Renal cortical epithelial cell (primary cell): ENCODE data around the gene CAPN9. TPM values are rescaled to one million over a fixed set of nuclear protein-coding genes. Genes with fewer than 3 reads are reported as not detected.

Source experiments
- DNase-seq: peaks from one replicate; pipeline ENCODE4 v3.0.0-alpha.2; 2011; ENCODE audit warnings: low read depth
- total RNA-seq: library from RNA; depleted of rRNA; stranded (reverse); fragments of >200 nt; gene quantifications from 2 replicates; pipeline ENCODE4 v1.2.3, GENCODE V29; 2014

CAPN9 gene
- total RNA-seq, 1 donor from 2014 or later, result 0.05 TPM

DNA sequence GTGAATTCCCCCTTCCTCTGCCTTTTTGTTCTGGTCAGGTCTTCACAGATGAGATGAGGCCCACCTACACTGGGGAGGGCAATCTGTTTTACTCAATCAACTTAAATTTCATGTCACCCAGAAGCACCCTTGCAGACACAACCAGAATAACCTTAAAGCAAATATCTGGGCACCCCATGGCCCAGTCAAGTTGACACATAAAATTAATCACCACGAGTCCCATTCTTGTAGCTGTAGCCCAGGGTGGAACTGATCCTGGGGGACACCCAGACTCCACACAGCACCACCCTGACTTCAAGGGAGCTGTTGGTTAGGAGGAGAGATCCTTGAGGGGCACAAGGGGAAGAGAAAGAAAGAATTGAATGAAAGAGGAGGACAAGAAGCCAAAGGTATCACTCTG is 23.1 kb downstream of the CAPN9 start:
- no peak for DNase-seq

DNA sequence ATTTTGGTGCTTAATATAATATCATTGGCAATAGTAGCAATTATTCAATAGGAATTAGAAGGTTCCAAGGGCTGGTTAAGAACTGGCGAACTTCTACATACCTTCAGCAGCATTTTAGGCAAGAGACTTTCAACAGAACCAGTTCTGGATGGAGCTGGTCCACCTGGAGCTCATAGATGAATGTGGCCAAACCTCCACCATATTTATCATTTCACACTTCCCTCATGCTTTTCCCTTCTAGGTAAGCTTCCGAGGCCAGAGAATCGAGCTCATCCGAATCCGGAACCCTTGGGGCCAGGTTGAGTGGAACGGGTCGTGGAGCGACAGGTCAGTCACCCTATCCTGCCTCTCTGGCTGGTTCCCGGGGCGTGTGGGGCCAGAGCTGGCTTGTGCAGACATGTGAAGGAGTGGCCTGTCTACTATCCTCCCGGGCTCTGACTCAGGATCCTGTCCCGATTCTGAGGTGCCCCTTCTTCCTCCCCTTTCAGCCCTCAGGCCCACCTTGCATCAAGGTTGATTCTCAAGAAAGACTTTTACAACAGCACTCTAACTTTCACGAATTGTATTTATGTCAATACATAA is 24.7 kb downstream of the CAPN9 start:
- no peak for DNase-seq

- DNase-seq, result peak; percentile 80
Observed at GRCh38 chr1:230772457-230773395, 25.5 kb downstream of the CAPN9 start.

GRCh38 chr1:230773396-230774033 is 26.3 kb downstream of the CAPN9 start:
- no peak for DNase-seq

- DNase-seq, result peak; percentile 49
Observed at GRCh38 chr1:230778916-230779590, 31.9 kb downstream of the CAPN9 start.

DNA sequence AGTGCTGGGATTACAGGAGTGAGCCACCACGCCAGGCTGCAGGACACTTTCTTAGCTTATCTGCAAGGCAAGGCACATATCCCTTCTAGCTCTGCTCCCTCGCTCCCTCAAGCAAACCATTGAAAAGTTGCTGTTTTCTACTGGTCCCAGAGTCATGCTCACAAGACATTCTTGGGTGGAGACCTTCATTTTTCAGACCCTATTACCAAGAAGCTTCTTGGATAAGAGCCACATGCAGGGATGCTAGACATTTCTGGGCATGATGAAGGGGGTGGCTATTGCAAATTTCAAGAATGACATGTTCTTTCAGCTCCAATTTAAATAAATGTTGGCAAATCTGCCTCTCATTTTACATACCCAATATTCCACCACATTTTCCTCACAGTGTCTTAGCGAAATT is 33.9 kb downstream of the CAPN9 start:
- DNase-seq, result no peak

DNA sequence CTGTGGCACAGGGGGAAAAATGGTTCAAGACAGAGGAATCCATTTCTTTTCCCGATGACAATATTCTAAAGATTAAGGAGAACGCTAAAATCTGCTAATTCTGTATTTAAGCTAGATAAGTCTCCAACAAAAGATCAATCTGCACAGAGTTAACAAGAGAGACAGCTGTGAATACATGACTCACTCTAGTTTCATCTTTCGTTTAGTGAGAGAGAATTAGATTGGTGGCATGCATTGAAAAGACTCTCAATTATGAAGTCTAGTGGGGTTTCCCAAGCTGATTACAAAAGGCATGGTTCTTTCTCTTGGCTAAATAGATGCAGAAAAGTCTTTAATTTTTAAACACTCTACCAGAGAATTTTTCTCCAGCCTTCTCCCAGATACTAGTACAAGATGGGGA is 34.4 kb downstream of the CAPN9 start:
- no peak for DNase-seq

- no peak for DNase-seq
Observed at GRCh38 chr1:230784163-230784562, 37.0 kb downstream of the CAPN9 start.

DNA sequence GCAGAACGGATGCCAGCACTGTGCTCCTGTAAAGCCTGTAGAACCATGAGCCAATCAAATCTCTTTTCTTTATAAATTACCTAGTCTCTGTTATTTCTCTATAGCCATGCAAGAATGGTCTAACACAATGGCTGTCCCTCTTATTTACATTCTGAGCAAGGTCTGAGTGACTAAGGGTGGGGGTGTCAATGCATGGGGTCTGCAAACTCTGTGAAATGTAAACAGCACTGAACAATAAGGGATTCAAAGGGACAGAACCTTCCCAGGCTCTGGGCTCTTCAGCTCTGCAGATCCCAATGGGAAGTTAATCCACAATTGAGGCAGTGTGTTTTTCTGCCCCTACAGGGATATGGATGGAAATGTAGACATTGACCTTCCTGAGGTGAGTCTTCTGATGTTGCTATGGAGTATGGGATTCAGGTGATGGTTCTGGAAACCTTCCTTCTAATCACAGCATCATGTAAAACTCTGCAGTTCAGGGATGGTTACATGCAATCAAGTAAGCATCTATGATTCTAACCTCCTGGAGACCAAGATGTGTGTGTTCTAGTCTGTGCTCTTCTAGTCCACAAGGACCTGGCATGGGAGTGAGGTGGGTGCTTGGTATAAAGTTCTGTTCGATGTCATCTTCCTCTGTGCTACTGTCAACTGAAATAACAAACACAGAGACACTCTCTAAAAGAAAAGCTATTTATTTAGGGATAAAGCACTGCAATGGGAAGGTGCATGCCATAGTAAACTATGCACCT is 38.6 kb downstream of the CAPN9 start:
- DNase-seq, result no peak

DNA sequence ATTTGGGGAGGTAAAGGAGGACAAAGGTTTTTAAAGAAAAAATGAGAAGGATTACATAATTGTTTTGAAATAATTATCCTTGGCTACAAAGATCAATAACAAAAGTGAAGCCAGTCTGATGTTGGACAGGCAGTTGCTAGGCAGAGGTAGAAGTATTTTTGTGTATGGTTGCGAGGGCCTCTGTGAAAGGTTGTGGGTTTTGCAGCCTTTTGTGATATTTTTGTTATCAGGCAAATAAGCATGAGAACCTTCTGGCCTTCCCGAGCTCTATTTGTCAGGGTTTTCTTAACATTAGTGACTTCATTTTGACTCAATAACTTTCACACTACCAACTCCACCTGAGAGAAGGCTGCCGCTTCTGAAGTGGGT is 39.2 kb downstream of the CAPN9 start:
- DNase-seq, result no peak

- no peak for DNase-seq
Observed at GRCh38 chr1:230787471-230787870, 40.3 kb downstream of the CAPN9 start.

GRCh38 chr1:230788561-230789275 is 41.5 kb downstream of the CAPN9 start:
- no peak for DNase-seq

GRCh38 chr1:230790026-230790425 is 42.8 kb downstream of the CAPN9 start:
- DNase-seq, result no peak

DNA sequence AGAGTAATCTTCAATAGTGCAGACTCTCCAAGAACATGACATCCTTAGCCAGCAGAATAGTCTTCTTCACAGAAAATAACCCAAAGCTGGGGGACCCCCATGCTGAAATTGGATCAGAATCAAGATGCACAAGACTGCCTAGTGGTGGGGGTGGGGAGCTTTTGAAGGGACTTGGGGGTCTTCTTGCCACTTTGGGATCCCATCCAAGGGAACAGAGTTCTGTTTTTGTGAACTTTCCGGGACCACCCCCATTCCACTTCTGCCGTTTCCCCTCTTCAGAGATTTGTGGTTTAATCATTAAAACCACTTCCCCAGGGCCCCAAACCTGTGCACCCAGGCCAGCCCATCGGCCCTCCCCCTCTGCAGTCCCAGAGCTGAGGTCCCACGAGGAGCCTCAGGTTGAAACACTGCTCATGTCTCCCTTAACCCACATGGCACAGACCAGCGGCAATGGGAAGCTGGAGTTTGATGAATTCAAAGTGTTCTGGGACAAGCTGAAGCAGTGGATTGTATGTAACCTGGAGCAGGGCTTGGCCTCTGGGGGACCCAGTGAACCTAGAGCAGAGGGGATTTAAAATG is 44.9 kb downstream of the CAPN9 start:
- no peak for DNase-seq

- no peak for DNase-seq
Observed at GRCh38 chr1:230792691-230793462, 45.7 kb downstream of the CAPN9 start.

GRCh38 chr1:230793463-230793745 is 46.2 kb downstream of the CAPN9 start:
- no peak for DNase-seq

DNA sequence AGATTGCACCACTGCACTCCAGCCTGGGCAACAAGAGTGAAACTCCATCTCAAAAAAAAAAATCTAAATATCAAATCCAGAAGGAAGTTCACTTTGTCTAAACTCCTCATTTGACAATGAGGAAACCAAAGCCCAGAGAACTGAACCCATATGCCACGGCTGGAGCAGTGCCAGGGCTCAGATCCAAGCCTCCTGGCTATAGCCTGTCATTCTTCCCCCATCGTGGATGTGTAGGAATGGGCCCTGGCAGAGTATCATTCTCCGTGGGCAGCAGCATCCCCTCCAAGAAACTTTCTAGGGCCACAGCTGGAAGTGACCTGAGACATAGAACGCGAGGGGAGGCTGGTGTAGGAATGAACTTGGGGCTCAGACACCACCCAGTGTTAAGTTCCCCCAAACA is 47.2 kb downstream of the CAPN9 start:
- no peak for DNase-seq

DNA sequence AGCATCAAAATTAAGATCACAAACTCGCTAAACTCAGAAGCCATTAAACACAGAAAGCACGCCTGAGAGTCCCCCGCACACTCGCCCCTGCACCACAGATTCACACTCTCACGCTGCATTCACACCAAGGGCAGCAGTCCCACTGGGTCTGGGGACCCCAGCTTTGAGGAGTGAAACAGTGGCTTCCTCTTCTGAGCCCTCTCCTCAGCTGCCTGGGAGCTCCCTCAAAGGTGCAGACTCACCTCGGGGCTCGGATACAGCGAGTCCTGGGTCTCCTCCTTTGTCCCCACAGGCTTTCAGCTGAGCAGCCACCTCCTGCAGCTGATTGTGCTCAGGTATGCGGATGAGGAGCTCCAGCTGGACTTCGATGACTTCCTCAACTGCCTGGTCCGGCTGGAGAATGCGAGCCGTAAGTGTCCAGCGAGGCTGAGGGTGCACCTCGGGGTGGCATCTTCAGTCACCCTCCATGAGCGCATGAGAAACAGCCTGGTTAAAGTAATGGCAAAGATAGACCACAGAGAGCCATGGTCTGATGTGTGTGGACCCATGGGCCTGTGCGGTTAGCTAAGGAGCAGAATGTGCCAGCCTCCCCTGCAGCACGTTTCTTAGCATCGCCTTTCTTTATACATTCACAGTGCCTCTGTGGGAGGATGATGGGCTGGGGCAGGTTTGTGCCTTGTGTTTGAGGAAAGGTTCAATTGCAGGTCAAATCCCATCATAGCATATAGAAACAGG is 47.9 kb downstream of the CAPN9 start:
- DNase-seq, result no peak

DNA sequence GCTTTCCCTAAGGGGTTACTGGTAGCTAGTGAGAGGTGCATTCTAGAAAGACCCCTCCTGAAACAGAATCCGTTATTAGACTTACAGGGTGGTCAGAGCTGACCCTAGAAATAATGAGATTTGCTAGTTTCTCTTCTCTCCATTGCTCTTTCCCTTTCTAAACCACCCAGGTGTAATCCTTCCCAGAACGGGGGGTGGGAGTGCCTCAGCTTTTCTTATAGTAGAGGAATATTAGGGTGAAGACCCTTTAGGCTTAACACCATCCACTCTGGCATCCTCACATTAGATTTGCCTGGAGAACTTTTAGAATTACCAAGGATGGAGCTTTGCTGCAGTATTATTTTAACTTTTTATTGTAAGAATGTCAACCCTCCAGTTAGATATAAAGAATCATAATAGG is 49.4 kb downstream of the CAPN9 start:
- DNase-seq, result no peak
